SHP77 (cell line): ENCODE measurements around the gene APH1B.

ENCODE experiments used
- DNase-seq, 2 experiments: peaks; one replicate each; lab custom pipeline; 2025; lab: John Stamatoyannopoulos, UW

APH1B gene

DNA sequence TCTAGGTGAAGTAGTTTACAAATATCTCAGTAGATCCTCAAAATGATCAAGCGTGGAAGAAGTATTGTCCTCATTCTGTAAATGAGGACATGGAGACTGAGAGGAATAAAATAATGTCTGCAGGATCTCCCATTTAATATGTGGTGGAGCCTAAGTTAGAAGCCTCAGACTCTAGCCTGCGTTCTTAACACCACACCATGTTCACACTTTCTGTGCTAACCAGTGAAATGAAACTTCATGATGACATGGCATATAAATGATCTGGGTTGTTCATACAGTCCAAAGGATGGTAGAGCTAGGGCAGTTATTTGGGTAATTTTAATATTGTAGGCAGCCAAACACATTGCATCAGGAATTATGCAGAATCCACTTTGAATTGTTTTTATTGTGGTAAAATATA, 25.1 kb upstream of the APH1B start:
- no peak for DNase-seq

DNA sequence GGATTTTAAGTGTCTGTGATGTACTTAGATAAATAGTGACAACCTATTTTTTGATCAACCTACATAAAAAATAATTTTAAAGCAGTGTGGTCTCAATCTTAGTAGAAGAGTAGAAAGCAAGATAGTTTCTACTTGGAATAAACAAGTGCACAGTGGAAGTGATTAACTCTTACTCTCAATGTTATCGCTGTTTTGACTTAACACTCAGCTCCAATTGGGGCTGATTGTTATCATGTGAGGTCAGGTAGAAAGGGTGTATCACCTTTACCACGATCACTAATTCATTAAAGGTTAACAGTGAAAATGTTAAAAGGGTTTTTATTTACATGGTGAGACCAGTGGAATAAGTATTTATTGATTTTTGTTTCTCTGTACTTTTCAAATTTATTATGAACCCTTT, 22.4 kb upstream of the APH1B start:
- no peak for DNase-seq

DNA sequence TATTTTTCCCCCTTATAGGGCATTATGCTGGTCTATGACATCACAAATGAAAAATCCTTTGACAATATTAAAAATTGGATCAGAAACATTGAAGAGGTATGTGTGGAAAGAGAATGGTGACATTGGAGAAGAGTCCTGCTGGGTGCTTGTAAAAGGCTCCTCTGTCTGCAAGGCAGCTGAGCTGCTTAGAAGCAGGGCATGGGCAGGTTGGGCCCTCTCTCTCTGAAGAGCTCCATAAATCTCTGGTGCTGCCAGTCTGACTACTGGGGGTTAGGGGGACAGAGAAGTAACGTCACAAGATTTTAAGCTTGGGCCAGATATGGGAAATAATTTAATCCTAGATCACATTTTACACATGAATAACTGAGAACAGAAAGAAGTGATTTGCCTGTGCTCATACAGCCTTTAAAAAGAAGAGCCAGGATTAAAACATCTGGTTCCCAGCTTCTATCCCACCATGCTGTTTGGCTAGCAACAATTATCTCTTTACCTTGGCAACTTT, 21.9 kb upstream of the APH1B start:
- no peak for DNase-seq

DNA sequence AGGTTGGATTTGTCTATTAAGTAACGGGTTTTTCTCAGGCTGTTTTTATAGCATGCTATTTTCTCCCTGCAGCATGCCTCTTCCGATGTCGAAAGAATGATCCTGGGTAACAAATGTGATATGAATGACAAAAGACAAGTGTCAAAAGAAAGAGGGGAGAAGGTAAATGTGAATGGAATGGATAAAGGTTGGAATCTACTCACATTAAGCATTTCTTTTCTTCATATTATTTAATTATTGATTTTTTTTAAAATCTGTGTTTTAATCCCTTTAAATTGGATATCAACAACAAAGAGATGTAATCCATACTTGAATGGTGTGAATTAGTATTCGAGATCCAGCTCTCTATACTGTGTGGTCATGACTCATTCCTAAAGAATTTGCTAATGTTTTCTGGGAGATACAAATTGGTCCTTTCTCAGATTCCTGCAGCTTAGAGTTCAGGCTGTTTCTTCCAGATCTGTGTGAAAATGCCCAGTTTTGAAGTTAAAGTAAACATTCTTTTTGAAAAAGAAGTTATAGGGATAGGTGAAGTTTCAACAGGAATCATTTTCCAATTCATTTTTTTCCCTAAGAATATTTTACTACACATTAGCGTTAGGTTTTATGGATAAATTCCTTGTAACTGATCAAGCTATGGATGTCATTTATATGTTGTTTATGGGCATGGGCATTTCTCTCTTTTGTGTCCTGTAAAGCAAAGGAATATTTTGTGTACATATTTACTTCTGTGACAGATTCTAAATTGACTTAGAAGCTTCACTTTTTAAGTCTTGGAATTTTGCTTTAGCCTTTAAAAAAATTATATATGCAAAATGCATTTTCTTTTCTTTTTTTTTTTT, 20.8 kb upstream of the APH1B start:
- DNase-seq = no peak

DNA sequence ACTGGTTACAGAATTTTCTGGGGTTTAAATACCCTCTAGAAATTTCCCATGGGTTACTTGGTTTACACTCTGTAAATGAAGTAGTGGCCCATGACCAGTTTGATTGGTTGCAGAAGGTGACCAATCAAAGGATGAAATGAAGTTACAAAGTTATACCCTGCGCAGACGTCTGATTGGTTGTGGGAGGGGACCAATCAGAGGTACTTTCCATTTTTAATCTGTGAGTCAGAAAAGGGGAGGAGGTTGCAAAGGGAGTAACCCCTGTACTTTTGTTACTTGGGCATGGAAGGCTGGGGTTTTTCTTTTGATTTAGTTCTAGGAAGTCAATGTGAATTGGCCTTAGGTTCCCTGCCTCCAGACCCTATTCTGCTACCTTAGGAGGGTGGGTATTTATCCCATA, 18.7 kb upstream of the APH1B start:
- DNase-seq = no peak

DNA sequence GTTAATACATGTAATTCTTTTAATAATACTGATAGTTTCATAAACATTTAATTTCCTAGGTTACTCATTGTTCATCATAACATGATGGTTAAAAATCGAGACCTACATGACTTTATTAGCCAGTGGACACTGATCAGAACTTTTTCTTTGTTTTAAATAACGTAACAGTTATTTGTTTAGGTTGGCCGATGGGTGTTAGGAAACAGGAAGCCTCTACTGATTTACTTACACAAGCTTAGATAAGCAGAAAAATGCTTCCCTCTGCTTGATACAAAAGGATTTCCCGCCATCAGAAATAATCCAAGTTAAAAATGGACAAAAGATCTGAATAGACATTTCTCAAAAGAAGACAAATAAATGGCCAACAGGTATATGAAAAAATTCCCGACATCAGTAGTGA, 16.6 kb upstream of the APH1B start:
- DNase-seq = no peak

DNA sequence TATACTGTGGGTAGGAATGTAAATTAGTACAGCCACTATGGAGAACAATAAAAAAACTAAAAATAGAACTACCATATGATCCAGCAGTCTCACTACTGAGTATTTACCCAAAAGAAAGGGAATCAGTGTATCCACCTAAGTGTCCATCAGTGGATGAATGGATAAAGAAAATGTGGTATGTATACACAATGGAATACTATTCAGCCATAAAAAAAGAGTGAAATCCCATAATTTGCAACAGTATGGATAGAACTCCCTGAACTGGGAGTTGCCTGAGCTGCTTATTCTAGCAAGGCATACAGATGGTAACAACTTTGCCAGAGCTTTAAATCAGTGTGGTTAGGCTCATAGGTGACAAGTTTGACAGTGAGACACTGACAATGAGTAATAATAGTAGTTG, 16.1 kb upstream of the APH1B start:
- no peak for DNase-seq

DNA sequence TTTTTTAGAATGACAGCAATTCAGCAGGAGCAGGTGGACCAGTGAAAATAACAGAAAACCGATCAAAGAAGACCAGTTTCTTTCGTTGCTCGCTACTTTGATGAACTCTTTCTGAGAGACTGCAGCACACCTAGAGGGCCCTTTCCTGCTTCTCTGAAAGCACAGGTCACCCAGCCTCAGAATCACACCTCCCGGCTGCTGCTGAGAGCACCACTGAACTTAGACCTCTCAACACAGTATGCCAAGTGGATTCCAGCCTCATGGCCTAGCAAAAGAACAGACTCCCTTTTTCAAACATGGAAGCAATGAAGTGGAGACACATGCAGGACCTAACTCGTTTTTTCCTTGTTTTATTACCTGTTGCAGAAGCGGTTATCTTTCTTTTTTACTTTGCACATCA, 13.9 kb upstream of the APH1B start:
- no peak for DNase-seq

DNA sequence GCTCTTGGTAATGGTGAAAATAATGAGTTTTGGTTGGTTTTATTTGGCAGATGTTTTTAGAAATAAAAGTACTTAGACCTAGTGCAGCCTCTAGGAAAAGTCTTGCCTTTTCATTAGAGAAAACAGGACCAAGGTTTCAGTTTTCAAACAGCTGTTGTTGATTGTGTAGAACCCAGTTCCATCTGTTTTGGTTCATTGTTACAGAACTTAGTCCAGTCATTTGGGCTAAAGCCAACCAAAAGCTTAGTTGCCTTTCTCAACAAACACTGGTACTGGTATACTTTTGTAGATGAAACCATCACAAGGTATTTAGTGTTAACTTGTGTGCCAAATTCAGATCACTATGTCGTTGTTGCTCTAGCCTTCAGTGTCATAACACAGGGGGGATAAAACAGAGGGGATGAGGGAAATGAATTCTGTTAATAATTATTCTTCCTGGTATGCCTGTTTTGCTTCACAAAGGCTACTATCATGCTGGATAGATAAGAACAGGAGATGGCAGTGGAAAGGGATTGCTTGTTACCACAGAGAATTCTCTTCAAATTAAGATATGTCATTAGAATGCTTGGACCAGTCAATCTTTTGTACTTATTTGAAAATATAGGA, 12.6 kb upstream of the APH1B start:
- no peak for DNase-seq

DNA sequence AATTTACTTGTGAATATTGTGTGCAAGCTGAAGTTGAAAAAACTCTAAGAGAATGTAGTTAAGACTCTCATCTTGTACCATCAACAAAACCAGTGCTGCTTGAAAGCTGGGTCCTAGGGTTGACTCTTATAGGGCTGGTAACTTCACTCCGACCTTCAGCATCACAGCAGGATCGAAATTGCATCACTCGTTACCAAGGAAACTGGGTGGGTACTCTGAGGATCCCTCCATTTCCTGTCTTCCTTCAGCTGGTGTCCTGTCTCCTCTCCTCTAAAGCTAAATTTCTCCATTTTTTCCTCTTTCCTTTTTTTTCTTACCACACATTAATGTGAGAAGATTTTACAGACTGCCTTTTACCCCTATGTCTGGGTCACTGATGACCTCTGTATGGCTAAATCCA, 3.0 kb upstream of the APH1B start:
- no peak for DNase-seq

DNA sequence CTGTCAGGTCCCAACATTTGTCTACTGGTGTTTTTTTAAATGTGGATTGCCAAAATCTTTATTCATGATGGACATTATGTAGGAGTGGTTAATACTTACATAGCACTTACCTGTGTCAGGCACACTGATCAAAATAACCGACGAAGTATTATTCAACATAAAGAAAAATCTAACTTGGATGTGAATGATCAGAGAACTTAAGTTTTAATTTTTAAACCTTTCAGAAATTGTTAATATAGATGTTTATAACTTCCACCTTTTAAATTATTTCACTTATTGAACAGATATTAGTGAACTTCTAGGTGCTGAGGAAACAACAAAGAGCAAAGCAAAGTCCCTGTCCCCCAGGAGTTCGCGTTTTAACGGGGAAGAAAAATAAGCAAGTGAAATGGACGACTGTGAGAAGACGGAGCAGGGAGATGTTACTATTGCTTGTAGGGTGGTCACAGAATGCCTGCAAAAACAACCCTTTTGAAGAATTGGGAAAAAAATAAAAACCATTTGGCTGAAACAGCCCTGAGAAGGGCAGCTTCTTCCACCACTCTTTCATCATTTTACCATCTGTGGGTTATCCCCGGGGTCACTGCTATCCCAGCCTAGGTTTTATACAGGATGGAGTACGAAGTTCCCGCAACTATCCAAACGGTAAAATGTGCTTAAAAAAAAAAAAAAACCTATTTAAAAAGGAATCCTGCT, 915 bp upstream of the APH1B start:
- no peak for DNase-seq

DNA sequence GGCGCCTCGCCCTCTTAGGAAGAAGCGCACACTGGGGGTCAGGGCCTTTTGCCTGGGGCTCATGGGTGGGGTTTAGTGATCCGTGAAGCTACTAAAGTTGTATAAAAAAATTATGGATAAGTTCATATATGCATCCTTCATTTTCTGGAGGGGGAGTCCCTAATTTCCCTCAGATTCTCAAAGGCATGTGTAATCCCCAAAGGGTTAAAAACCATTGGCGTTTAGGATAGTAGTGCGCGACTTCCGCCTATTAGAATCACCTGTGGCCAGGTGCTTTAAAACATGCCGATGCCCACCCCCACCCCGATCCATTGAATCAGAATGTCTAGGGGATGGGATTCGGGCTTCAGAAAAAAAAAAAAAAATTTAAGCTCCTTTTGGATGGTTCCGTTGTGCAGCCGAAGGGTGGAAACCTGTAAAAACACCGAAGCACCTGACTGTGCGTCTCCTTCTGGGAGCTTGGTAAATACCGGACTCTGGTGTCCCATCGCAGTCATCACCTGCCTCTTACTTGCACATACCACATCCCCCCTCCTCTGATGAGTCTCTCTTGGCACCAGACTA, 570 bp downstream of the APH1B start:
- DNase-seq = no peak

DNA sequence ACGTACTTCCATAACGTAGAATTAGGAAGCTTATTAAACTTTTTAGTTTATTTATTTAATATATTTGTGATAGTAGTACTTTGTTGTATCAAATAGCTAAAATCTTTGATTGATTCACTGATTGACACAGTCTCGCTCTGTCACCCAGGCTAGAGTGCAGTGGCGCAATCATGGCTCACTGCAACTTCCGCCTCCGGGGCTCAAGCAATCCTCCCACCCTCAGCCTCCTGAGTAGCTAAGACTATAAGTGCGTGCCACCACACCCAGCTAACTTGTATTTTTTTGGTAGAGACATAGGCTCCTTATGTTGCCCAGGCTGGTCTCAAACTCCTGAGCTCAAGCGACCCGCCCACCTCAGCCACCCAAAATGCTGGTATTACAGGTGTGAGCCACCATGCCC, 5.7 kb downstream of the APH1B start:
- DNase-seq = no peak

DNA sequence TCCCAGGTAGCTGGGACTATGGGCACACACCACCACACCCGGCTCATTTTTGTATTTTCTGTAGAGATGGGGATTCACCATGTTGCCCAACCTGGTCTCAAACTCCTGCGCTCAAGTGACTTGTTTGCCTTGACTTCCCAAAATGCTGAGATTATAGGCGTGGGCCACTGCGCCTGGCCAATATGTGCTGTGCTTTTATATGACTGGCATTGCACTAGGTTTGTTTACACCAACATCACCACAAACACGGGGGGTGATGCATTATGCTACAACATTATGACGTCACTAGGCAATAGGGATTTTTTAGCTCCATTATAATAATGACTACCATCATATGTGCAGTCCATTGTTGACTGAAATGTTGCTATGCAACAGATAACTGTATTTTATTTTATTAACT, 6.9 kb downstream of the APH1B start:
- DNase-seq = no peak

DNA sequence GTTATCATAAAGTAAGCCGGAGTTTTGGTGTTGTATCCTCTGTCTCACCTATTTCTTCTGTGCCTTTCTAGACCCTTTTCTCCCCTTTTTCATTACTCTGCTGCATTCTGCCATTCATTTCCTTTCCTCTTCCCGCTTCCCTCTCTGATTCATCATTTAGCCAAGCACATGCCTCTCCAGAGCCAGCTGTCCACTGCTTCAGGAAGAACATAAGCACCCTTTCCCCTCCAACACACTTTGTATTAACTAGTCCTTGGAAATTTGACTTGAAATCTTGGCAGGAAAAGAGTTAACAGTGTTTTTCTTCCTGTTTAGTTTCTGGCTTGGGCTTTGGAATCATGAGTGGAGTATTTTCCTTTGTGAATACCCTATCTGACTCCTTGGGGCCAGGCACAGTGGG, 9.7 kb downstream of the APH1B start:
- DNase-seq = no peak

DNA sequence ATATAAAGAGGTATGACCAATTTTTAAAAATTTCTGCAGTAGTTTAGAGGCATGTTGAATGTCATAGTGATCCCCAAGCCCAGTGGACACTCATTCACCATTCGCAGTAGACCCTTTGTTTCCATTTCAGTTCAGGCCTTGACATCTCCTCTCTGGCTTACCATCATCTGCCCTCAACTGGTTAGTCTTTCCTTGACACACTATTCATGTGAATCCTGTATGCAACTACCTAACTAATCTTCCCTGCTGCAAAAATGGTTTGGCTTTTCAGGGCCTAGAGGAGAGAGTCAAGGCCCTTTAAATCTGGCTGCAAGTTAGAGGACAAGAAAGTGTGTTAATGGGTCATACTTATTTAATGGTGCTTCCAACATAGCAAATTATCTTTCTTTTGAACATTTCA, 10.9 kb downstream of the APH1B start:
- DNase-seq = no peak

DNA sequence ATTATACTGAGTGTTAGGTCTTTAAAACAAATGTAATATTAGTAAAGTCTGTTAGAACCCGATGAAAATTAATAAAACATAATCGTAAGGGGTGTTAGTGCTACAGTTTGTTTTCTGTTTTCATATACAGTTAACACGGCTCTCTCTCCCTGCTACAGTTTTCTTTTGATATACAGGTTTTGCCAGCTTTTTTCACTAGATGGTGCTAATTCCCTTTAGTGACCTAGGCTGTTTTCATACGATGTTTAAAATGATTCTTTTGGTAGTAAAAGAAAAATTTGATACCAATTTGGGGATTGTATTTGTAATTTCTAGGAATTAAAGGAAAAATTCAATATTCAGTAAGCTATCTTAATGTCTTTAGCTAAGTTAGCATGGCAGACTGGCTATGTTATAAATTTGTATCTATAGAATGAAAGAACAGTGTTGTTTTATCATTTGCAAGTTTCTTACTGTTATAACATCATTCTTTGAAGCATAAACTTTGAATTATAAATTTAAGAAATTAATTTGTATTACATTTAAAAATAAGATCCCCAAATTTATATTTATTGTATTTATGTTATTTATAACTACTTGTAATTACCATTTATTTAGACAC, 11.5 kb downstream of the APH1B start:
- DNase-seq = peak; percentile 19 to 35

DNA sequence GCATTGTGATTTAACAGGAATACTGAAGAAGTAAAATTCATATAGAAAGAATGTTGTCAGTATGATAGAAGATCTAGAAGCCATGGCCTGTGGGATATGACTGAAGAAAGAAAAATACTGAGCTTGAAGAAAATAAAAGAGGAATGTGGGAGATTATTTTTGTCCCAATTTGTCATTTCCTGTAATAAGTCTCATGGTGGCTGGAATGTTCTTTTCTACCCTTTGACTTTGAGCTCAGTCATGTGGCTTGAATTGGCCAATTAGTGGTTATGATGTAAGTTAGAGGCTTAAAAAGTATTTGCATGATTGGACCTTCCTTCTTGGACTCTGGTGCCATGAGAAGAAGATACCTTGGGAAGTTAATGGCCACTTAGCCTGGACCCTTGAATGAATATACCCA, 14.1 kb downstream of the APH1B start:
- DNase-seq = no peak

DNA sequence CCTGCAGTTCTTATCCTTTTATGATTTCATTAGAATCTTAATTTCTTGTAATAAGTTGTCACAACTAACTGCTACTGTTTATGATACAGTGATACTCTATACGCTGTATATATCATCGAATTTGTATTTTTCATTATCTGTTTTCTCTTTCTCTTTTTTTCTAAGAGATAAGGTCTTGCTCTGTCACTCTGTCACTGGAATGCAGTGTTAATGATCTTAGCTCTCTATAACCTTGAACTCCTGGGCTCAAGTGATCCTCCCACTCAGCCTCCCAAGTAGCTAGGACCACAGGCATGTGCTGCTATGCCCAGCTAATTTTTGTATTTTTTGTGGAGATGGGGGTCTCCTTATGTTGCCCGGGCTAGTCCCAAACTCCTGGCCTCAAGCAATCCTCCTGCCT, 14.8 kb downstream of the APH1B start:
- DNase-seq = no peak

DNA sequence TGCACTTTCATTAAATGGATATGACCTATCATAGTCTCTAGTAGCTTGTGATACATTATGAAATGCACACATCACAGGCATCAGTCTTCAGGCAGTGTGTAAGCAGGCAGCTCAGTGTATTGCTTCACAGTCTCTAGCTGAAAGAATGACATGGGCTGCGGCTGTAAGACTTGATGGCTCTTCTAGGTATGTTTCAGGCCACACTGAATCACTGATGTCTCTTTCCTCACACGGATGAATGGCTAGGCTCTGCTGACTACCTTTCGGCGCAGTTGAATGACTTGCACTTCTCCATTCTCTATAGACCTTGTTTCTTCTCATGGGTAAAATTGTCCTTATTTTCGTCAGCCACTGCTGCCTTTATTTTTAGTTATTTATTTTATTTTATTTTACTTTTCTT, 15.4 kb downstream of the APH1B start:
- no peak for DNase-seq

DNA sequence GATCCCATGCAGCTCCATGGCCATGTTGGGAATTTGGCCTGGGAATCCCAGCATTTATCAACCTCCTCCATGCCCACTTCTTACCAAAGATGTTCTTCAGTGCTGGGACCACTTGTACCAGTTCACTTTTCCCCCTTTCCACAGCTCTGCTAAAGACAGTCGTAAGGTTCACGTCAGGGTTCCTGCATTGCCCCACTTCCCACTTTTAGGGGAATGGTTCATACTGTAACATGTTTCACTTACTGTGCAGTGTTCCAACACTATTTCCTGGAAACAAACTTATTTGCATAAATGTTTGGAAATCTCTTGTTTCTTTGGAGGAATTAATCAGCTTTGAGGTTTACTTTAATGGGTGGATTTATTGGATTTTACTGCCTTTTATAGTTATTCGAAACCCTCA, 17.0 kb downstream of the APH1B start:
- DNase-seq = no peak

DNA sequence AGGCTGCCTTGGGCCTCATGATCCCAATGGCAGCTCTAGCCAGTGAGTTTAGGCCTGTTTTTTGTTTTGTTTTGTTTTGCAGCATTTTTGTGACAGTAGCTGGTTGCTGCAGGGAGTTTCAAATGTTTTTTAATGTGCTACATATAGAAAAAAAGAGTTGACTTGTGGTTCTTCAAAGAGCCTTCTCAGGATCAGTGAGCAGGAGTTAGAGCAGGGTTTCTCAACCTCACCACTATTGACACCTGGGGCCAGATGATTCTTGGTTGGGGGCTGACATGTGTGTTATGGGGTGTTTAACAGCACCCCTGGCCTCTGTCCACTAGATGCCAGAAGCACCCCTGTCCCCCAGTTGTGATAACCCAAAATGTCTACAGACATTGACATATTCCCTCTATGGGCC, 17.9 kb downstream of the APH1B start:
- DNase-seq = no peak
